ENCODE measurements around the gene H19.

H19 gene

GRCh38 chr11:1997755-1998154 lies at the start of gene H19:
TSS of gene H19 (minus strand) at chr11:1997842.
- DNase-seq (ENCODE audit: low spot score) = no peak

- no peak for DNase-seq (ENCODE audit: low spot score)
Measured at GRCh38 chr11:2041963-2042362, 44.3 kb upstream of the H19 start.

DNA sequence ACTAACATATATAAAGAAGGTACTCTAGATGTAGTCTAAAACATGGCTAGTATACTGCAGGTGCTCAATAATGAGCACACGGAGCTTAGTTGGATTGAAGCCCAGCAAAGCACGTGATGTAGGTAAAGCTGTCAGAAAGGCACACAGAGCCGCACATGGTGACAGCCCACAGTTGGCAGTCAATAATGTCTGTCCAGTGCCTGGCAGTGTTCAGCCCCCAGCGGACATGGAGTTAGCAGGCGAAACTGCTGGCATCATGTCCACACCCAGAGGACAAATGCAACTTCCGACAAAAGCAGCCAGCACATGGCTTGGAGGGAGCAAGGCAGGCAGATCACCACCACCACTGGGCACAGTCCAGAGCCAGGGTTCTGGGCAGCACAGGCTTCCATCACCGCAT lies 43.5 kb upstream of the H19 start:
- DNase-seq (ENCODE audit: low spot score) = no peak

GRCh38 chr11:2039198-2039759 lies 41.6 kb upstream of the H19 start:
- no peak for DNase-seq (ENCODE audit: low spot score)

- DNase-seq (ENCODE audit: low spot score) = no peak
Measured at GRCh38 chr11:2036863-2037486, 39.3 kb upstream of the H19 start.

GRCh38 chr11:2035382-2035781 lies 37.7 kb upstream of the H19 start:
- no peak for DNase-seq (ENCODE audit: low spot score)

GRCh38 chr11:2031058-2031457 lies 33.4 kb upstream of the H19 start:
- no peak for DNase-seq (ENCODE audit: low spot score)

DNA sequence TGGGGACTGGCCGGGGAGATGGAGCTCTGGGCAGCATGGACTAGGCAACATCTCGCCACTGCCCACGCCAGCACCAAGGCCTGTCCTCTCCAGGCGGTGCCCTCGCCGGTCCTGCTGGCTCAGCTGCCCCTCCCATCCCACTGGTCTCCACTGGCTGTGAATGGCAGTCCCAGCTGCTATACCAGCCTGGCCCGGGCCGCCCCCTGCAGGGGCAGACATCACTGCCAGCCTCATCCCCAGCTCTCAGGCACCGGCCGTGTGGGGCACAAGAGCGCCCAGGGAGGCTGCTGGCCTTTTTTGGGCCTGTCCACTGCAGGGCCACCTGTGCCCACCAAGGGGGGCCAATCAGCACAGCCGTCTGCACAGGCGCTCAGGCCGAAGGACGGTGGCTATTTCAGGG lies 30.1 kb upstream of the H19 start:
- DNase-seq (ENCODE audit: low spot score) = no peak

DNA sequence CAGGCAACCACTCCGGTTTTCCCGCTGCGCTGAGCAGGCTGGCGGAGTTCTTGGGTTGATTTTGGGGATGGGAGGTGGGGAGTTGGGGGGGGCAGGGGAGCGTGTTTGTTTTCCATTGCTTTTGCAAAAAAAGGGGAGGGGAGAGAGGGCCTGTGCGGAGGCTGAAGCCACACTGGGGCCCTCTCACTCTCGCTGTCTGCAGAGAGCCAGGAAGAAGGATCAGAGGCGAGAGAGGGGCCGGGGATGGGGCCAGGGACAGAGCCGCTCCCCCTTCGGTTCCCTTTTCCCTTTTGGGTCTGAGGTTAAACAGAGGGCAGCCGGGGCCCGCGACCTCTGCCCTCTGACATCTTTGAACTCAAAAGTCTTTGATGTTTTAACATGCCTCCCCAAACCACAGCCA lies 17.4 kb upstream of the H19 start:
- no peak for DNase-seq (ENCODE audit: low spot score)

GRCh38 chr11:2012440-2012839 lies 14.8 kb upstream of the H19 start:
- DNase-seq (ENCODE audit: low spot score) = no peak

DNA sequence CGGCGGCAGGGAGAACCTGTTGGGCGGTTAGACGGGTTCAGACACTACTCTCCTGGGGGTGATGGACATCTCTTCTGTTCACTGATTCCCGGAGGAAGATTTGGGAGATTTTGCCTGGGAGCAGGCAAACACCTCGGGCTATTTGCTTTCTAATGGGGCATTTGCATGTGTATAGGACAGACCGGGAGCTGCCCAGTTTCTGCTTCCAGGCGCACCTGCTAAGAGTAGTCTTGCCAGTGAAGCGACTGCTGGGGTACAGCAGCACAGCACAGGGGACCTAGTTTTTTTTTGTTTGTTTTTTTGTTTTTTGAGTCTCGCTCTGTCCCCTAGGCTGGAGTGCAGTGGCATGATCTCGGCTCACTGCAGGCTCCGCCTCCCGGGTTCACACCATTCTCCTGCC lies 6.8 kb upstream of the H19 start:
- DNase-seq (ENCODE audit: low spot score) = no peak

- DNase-seq (ENCODE audit: low spot score) = no peak
Measured at GRCh38 chr11:2002807-2003206, 5.2 kb upstream of the H19 start.

- no peak for DNase-seq (ENCODE audit: low spot score)
Measured at GRCh38 chr11:2002042-2002776, 4.6 kb upstream of the H19 start.

DNA sequence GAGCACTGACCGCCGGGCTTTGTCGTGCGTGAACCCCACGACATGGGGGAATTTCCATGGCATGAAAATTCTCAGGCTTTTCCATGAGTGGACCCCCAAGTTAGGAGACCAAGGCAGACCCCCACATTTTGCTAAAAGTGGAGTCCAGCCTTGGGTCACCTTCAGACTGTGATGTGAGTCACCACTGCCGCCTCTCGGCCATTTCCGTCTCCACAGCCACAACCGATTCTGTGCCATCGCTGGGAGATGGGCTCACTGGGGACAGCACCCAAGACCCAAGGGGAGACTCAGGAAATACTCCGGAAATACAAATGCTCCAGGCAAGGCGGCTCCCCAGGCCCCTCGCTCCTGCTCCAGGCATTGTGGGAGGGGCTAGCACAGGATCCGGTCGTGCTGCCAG lies 1.2 kb upstream of the H19 start:
- DNase-seq (ENCODE audit: low spot score) = no peak

DNA sequence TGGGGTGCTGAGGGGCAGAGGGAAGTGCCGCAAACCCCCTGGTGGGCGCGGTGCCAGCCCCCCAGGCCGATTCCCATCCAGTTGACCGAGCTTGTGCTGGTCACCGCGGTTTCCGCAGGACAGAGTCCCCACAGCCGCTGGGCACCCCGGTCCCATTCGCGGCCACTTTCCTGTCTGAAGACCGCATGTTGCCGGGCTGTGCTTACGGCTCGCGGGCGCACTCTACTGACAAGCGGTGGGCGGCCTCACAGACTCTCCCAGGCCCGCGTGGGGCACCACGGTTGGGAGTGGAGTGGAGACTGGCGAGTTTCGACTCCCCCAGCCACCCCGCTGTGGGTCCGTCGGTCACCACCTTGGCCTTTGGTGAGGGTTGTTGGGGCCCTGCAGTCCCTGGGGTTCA lies 648 bp upstream of the H19 start:
- DNase-seq (ENCODE audit: low spot score) = no peak

DNA sequence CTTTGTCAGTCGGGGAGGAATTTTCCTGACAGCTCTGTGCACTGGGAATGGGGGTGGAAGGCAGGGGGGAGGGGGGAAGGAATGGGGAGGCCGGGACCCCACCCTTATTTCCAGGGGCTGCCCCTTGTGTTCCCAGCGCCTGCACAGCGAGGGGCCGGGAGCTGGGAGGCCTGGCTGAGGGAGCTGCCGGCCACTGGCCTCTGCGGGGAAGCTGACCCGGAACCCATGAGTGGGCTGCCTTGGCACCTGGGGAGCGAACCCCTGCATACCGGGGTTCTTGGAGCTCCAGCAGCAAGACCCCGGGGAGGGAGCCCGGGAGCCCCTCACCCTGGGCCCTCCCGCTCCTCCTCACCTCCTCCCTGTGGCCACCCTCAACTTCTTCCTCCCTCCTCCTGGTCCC lies 3.5 kb downstream of the H19 start:
- no peak for DNase-seq (ENCODE audit: low spot score)

GRCh38 chr11:1992111-1992510 lies 5.5 kb downstream of the H19 start:
- DNase-seq (ENCODE audit: low spot score) = no peak

GRCh38 chr11:1990872-1991578 lies 6.6 kb downstream of the H19 start:
- DNase-seq (ENCODE audit: low spot score) = no peak

GRCh38 chr11:1989953-1990352 lies 7.7 kb downstream of the H19 start:
- DNase-seq (ENCODE audit: low spot score) = no peak

- no peak for DNase-seq (ENCODE audit: low spot score)
Measured at GRCh38 chr11:1988667-1989317, 8.8 kb downstream of the H19 start.

- no peak for DNase-seq (ENCODE audit: low spot score)
Measured at GRCh38 chr11:1988174-1988573, 9.5 kb downstream of the H19 start.

GRCh38 chr11:1987024-1987423 lies 10.6 kb downstream of the H19 start:
- no peak for DNase-seq (ENCODE audit: low spot score)

- no peak for DNase-seq (ENCODE audit: low spot score)
Measured at GRCh38 chr11:1983601-1983961, 14.1 kb downstream of the H19 start.
